Kasumi-1 (cell line): ENCODE measurements around the gene SYT6.
"Not testable (repeated sequence)": the region's sequence is repeated elsewhere in the genome, so short reads cannot be mapped to it uniquely, and the experiment has no call there.

ENCODE experiments used
- DNase-seq, 2 experiments: peaks; one replicate each; lab custom pipeline; 2025; lab: John Stamatoyannopoulos, UW

The SYT6 gene

DNA sequence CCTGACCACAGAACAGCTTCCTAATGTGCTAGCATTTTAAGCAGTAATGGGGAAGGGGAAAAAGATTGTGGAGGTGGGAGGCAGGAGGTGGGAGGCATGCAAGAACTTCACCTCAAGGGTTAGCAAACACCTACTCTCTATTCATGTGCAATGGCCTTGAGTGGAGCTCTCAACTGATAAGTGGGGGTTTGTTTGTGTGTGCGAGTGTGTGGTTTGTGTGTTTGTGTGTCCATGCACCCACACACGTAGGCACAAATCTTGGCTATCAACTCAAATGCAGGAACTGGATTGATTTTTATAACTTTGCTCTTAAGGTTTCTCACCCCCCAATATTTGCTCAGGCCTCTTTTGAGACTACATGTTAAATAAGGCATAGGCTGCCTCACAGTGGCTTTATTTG, 78.6 kb downstream of the SYT6 start:
- DNase-seq: no peak

- no peak for DNase-seq
Measured at GRCh38 chr1:114072246-114072645, 81.4 kb downstream of the SYT6 start.

DNA sequence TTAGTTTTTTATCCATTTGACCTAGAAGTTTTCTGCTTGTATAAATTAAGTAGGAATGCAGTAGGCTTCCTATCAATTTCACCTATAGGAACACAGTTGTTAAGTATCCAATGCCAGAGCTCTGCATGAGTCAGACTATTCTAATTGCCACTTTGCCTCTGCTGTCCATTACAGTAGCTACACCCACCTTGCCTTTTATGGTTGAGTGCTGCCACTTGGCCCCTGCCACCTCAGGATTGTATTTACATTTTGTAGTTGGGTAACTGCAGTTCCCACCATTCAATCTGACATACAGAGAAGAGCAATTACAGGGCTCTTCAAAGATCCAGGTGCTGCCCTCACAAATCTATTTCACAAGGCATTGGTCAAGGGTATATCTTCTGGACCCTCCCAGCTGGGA, 83.9 kb downstream of the SYT6 start:
- DNase-seq: not testable (repeated sequence)

GRCh38 chr1:114068684-114069083, 85.0 kb downstream of the SYT6 start:
- DNase-seq: not testable (repeated sequence)

DNA sequence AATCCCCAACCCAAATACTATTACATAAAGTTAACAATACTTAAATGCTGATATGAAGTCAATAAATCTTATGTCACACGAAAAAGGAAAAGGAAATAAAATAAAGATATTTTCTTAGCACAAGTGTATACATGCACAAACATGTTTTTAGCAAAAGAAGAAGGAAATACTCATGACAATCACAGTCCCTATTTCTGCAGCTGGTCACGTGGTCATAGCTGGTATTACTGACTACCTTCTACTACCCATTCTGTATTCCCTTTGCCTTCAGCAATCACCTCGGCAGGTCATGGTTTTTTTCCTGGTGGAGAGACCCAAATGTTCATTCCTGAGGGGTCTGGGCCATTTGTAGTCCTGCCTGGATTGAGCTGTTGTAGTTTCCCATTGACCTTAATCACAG, 88.0 kb downstream of the SYT6 start:
- DNase-seq: not testable (repeated sequence)

GRCh38 chr1:114063544-114063943, 90.1 kb downstream of the SYT6 start:
- no peak for DNase-seq

GRCh38 chr1:114062477-114063099, 91.1 kb downstream of the SYT6 start:
- no peak for DNase-seq

GRCh38 chr1:114061121-114061830, 92.4 kb downstream of the SYT6 start:
- no peak for DNase-seq

DNA sequence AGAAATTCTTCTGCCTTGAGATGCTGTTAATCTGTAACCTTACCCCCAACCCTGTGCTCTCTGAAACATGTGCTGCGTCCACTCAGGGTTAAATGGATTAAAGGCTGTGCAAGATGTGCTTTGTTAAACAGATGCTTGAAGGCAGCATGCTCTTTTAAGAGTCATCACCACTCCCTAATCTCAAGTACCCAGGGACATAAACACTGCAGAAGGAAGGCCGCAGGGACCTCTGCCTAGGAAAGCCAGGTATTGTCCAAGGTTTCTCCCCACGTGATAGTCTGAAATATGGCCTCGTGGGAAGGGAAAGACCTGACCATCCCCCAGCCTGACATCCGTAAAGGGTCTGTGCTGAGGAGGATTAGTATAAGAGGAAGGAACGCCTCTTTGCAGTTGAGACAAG, 95.4 kb downstream of the SYT6 start:
- DNase-seq: not testable (repeated sequence)

GRCh38 chr1:114054148-114054547, 99.5 kb downstream of the SYT6 start:
- DNase-seq: no peak

DNA sequence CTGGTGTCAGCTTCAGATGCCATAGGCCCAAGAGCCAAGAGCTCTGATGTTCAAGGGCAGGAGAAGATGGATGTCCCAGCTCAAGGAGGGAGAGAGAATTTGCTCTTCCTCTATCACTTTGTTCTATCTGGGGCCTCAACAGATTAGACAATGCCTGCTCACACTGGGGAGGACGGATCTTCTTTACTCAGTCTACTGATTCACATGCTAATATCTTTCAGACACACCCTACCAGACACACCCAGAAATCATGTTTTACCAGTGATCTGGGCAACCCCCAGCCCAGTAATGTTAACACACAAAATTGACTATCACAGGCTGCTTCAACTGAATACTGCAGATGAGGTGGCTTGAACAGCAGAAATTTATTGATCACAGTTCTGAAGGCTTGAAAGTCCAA, 105.4 kb downstream of the SYT6 start:
- DNase-seq: no peak

- no peak for DNase-seq
Measured at GRCh38 chr1:114043548-114043947, 110.1 kb downstream of the SYT6 start.

DNA sequence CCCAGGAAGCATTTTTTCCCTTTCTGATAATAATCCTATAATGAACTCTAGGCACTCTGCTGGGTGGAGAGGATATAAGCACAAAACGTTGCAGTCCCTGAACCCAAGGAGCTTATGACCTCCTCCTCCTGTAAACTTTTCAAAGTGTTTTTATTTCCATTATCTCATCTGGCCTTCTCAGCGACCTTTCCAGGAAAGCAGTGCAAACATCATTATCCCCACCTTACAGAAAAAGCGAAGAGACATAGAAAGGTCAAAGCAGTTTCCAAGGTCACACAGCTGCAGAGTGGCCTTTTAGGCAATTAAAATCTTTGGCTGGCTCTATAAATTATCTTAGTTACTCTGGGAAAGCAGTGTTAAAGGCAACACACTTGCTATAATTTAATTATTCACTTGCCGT, 110.6 kb downstream of the SYT6 start:
- no peak for DNase-seq

- DNase-seq: peak in 1 of 2 experiments; percentile 1
Measured at GRCh38 chr1:114040273-114041015, 113.2 kb downstream of the SYT6 start.
